NK-92 (cell line): ENCODE results near the gene LHFPL4.
"Not testable (repeated sequence)": the region's sequence is repeated elsewhere in the genome, so short reads cannot be mapped to it uniquely, and the experiment has no call there.

Source experiments
- DNase-seq: peaks from one replicate; lab custom pipeline; 2025; ENCODE audit not compliant: unreplicated experiment; lab: John Stamatoyannopoulos, UW

LHFPL4 gene

DNA sequence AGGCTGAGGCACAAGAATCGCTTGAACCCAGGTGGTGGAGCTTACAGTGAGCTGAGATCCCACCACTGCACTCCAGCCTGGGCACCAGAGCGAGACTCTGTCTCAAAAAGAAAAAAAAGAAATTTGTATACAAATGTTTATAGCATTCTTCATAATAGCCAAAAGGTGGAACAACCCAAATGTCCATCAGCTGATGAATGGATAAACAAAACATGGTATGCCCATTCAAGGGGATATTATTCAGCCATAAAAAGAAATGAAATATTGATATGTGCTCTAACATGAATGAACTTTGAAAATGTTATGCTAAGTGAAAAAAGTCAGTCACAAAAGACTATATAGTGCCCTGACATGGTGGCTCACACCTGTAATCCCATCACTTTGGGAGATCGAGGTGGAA, 11.4 kb downstream of the LHFPL4 start:
- no peak for DNase-seq

DNA sequence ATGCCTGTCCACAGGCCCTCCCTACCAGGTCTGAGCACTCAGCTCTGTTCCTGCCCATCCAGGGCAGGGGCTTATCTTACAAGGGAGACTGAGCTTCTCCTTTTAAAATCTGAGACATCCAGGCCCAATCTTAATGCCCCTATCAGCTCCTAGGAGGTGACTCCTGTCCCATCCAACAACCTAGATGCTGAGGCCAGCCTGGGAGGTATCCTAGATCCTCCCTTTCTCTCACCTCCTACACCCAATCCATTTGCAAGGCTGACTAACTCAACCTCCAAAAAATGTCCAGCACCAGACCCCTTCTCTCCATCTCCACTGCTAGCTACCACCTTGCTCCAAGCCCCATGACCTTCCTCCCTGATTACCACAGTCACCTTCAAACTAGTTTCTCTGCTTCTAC, 17.4 kb downstream of the LHFPL4 start:
- DNase-seq = no peak

DNA sequence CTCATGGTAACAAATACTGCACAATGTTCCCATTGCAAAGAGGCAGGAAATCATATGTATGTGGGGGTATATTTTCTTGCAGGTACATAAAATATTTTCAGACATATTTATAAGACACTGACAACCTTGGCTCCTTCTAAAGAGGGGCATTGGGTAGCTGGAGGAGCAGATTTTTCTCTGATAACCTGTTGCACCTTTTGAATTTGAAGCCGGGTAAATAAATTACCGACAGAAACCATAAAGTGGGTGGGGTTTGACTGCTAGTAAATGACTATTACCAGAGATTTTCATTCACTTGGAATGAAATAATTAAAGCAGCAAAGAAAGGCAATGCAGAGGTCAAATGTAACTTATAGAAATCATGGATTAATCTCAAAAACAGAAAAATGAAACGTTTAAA, 19.2 kb downstream of the LHFPL4 start:
- DNase-seq = no peak

DNA sequence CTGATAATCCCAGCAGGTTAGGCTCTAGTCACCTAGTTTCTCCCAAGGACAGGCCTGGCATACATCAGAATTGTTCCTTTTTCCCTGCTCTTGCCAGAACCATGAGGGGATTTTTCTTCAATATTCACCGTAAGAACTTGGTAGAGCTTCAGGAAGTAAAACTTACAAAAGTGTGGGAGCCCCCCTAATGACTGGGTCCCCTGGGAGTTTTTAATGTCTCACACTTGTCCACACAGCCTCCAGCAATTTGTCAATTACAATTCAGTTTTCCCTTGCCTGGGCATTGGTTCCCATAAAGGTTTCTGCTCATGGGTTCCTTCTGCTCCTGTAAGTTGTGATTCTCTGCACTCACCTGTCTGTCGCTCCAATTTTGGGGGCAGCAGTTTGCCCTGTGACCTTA, 28.5 kb downstream of the LHFPL4 start:
- no peak for DNase-seq

- DNase-seq = no peak
Observed at GRCh38 chr3:9514956-9515355, 38.7 kb downstream of the LHFPL4 start.

DNA sequence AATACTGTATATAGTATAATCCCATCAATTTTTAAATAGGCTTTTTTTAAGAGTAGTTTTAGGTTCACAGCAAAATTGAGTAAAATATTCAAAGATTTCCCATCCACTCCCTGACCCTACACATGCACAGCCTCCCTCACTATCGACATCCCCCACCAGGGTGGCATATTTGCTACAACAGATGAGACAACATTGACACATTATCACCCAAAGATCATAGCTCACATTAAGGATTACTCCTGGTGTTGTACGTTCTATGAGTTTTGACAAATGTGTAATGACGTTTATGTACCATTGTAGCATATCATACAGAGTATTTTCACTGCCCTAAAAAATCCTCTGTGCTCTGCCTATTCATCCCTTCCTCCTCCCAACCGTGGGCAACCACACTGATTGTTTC, 39.3 kb downstream of the LHFPL4 start:
- DNase-seq = no peak

DNA sequence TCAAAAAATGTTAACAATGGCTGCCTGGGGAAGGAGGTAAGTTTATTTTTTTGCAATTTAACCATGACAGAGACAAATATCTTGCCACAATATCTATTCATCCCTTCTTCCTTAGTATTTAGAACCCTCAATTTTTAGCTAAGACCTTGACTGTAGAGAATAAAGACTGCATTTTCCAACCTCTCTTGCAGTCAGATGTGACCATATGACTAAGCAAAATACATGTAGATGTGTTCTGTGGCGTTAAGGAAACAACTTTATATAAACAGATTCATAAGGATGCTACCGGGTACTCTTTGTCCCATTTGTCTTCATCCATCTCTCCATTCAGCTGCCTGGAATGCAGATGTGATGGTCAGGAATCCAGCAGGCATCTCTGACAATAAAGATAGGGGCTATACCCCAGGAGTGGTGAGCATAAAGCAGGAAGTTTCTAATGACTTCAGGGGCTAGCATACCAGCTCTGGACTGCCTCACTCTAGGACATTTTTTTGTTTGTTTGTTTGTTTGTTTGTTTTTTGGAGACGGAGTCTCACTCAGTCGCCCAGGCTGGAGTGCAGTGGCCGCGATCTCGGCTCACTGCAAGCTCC, 41.1 kb downstream of the LHFPL4 start:
- no peak for DNase-seq

GRCh38 chr3:9508781-9509180, 44.8 kb downstream of the LHFPL4 start:
- no peak for DNase-seq

DNA sequence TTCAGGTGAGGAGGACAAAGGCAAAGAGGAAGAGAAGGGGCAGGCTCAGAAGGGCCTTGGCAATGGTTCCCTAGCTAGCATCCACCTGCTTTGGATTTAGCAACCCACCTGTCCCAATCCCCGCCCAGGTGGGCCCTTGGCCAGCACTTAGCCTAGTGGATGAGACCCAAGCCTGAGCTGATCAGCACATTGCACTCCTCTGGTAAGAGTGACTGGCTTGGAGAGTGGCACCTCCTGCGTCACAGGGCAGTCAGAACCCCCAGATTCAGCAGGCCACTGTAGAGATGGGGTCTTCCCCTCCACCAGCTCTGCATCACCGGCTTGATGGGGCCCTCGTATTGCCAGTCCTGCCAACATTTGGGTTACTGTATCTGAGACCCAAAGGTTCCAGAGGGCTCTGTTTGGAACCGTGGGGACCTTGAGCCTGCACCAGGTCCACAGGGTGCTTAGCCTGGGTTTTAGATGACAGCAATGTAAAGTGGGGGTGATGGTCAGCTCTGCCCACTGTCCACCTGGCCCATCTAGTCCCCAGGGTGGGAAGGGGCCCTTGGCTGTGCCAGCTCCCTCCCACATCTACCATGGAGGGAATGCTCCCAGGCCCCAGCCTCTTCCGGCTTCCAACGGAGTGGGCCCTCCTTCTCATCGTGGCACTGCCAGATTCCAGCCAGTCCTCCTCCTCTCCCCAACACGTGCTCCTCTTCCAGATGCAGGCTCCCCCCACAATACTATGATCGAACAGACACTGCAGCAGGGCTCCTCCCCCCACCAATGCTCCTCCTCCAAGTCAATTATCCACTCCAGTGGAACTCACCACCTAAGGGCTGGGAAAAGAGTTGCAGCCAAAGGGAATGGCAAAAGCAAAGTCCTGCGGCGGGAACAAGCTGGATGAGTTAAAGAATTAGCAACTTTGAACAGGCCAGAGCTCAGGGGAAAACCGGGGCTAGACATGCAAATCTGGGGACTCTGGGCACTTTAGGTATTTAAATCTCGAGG, 45.7 kb downstream of the LHFPL4 start:
- no peak for DNase-seq

DNA sequence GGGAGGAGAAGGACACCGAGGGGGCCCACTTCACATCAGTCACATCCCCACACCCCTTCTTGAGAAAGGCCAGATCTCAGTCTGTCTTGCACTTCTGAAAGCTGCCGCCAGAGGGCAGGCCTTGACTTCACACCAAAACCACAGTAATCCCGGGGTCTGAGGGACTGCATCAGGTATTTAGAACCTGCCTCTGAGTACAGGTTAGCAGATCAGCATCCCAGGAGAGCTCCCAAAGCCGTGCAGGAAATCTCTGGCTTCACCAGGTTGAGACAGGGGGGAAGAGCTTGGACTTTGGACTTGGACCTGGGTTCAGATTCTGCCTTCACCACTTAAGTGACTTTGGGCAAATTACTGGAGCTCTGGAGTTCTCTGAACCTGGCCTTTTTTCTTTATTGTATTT, 50.3 kb downstream of the LHFPL4 start:
- DNase-seq = no peak

DNA sequence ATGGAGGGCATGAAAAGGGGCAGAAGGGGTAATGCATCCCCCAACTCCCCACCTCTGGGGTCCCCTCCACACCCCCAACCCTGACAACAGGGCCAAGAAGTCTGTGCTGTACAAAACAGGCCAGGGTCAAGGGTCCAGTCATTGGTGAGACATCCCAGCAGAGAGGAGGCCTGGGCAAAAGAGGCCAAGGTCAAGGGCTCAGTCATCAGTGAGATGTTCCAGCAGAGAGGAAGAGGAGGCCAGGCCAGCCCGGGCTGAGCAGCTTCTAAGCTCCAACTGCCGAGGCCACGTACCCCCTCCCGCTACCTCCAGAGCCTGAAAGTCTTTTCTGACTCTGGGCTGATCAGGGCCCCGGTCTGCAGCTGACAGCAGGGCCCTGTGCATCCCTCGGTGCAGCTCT, 52.4 kb downstream of the LHFPL4 start:
- DNase-seq = no peak

GRCh38 chr3:9500108-9501050, 53.2 kb downstream of the LHFPL4 start:
- DNase-seq = no peak

- DNase-seq = no peak
Observed at GRCh38 chr3:9499455-9500107, 54.0 kb downstream of the LHFPL4 start.

DNA sequence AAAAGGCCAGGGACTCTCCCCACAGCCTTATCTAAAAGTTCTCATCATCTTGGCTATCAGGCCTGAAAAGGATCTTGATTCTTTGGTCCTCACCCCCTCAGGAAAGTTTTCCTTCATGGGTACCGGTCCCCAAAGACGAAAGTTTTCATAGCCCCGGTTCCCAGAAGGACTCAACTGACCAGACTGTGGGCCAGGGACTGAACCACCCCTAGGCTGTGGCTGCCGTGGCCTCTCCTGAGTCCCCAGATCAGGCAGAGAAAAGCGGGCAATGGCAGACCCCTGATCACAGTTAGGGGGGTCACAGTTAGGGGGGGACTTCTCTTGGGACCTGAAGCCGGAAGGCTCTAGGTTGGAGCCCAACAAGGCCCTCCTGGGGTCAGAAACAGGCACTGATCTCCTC, 54.8 kb downstream of the LHFPL4 start:
- no peak for DNase-seq

GRCh38 chr3:9497821-9498565, 55.6 kb downstream of the LHFPL4 start:
- DNase-seq = no peak

DNA sequence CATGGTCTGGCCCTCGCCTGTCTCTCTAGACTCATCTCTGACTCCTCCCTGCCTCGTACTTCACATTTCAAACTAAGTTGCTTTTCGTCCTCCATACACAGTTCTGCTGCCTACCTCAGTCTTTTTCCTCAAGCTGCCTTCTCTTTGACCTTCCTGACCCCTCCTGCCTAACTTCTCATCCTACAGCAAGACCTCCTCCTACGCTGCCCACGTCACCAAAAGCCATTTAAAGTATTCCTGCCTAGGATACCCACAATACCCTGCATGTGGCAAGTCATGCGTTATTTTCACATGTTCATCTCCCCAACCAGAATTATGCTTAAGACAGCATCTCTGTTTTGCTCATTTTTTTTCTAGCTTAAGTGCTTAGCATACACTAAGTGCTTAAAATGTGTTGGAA, 56.7 kb downstream of the LHFPL4 start:
- no peak for DNase-seq

- DNase-seq = not testable (repeated sequence)
Observed at GRCh38 chr3:9494036-9494435, 59.6 kb downstream of the LHFPL4 start.

GRCh38 chr3:9491506-9491905, 62.1 kb downstream of the LHFPL4 start:
- no peak for DNase-seq

- no peak for DNase-seq
Observed at GRCh38 chr3:9485248-9485647, 68.4 kb downstream of the LHFPL4 start.

- DNase-seq = no peak
Observed at GRCh38 chr3:9480265-9480664, 73.4 kb downstream of the LHFPL4 start.
